PFSK-1 (cell line): ENCODE data around the gene ADCY6.

Experiments
- FOXP2 ChIP-seq: optimal IDR thresholded peaks from 2 replicates; pipeline ENCODE3; 2011; ENCODE audit warnings: borderline replicate concordance, control low read depth, inconsistent platforms; ENCODE audit not compliant: insufficient read depth; ENCODE audit errors: extremely low read length, extremely low read depth
- SIN3A ChIP-seq: IDR thresholded peaks from 2 replicates; pipeline ENCODE4 v1.6.1; 2012; ENCODE audit warnings: mild to moderate bottlenecking, low read length, moderate library complexity, borderline replicate concordance; ENCODE audit not compliant: insufficient read depth

- no peak for TF ChIP-seq SIN3A
- TF ChIP-seq FOXP2 = no peak
Measured at GRCh38 chr12:48807981-48808380, 19.1 kb upstream of the ADCY6 start.
